Stimulated activated CD8-positive, alpha-beta memory T cell treated with anti-CD3 and anti-CD28 coated beads, Interleukin-15, amount 100 ng/mL, for 24 hours (primary cell): ENCODE data around the gene DNAJC15.
A peak's percentile ranks its signal among the peaks of the same experiment; 100 is the strongest.
"Not testable (repeated sequence)": the region's sequence is repeated elsewhere in the genome, so short reads cannot be mapped to it uniquely, and the experiment has no call there.

ENCODE experiments used
- DNase-seq: peaks from one replicate; pipeline ENCODE4 v3.0.0-alpha.2; 2020; ENCODE audit warnings: low read depth

DNAJC15 gene

DNA sequence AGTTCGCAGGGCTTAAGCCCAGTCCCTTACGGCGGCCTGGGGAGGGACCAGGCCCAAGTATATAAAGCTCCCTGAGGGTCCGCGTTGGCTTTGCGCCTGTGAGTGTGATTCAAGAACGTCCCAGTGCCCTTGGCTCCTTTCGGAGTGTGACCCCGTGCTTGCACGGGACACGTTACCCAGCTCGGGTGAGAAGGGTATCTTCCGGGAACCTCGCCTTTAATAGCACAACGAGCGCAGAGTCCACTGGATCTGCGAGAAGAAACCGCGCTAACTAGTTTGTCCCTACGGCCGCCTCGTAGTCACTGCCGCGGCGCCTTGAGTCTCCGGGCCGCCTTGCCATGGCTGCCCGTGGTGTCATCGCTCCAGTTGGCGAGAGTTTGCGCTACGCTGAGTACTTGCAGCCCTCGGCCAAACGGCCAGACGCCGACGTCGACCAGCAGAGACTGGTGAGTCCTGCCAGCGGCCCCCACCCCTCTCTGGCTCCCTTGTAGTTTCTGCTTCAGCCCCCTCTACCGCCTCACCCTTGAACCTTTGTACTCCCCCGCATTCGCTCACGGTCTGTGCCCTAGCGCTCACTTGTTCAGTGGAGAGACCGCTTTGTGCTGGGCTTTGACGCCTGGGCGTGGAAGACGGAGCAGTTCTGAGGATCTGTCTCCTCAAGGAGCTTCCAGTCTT lies at the start of gene DNAJC15:
Gene DNAJC15 (plus strand): TSS at position 298 of the 675 bp plus-strand sequence. CDS start 41 bp downstream, at position 339.
- peak; percentile 53 for DNase-seq

DNA sequence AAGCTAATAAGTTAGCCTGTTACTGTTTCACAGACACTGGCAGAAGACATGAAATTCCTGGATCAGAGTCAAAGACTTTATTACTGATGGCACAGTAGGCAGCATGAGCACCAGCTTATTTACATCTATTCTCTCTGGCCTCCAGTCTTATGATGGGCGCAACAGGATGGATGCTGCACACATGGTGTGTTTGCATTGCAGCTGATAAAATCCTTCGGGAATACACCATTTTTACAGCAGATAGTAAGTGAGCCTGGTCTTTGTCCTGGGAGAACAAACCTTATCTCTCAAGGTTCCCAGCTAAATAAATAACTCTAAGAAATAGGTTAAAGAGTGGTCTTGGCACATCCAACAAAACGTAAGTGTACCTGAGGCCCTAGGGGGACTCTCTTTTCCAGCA lies 47.3 kb upstream of the DNAJC15 start:
- no peak for DNase-seq

DNA sequence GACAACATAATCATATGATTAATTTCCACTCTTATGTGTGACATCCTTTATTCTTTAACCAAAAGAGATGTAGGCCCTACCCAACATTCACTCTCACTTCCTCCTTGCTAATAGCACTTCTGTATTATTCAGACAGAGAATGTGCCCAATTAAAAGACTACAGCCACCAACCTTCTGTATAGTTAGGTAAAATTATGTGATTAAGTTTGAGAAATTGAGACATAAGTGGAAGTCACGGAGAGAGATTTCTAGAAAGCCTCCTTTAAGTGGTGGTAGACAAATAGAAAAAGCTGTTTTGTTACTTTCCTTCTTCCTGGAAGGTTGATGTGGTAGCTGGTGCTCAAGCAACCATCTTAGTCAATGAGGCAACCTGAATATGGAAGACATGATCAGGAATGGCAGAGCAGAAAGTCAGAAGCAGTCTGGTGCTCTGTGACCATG lies 46.1 kb upstream of the DNAJC15 start:
- no peak for DNase-seq

DNA sequence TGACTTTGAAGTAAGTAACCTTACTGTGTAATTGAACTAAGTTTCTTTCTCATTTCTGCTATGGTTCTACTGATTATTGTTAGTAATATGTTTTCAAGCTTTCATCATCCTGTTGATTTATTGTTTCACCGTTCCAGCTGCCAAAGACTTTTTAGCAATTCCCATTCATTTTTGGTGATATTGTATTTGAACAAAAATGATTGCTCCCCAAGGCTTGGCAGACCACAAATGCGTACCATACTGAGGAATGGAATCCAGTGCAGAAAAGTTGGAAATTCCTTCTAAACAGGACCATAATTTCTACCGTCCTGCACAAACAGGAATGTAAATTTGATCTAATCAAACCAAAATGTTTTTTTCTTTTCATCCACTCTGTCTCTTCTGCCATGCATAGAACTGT lies 42.1 kb upstream of the DNAJC15 start:
- no peak for DNase-seq

DNA sequence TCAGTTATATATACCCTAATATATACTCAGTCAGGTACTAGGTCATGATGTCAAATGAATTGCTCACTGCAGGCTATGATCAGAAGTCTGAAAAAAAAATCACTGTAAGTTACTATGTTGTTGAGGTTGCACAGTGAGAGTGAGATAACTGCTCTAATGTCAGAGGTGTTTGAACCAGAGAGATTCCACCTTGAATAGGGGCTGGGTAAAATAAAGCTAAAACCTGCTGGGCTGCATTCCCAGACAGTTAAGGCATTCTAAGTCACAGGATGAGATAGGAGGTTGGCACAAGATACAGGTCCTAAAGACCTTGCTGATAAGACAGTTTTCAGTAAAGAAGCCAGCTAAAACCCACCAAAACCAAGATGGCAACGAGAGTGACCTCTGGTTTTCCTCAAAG lies 41.5 kb upstream of the DNAJC15 start:
- DNase-seq: no peak

DNA sequence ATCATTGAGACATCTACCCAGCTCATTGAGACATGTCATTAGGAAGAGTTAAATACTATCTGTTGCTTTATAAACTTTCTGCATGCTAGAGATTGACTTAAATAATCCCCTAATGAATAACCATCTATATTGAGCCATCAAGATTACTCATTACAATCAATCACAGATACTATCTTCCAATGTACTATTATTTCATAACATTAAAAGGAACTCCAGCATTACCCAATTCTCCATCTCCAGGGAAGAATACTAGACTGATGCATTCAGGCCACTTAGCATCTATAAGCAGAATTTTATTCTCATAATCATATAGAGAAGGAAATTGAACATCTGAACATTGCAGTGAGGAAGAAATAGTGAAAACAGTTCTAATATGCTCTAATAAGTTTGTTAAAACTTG lies 39.4 kb upstream of the DNAJC15 start:
- no peak for DNase-seq

DNA sequence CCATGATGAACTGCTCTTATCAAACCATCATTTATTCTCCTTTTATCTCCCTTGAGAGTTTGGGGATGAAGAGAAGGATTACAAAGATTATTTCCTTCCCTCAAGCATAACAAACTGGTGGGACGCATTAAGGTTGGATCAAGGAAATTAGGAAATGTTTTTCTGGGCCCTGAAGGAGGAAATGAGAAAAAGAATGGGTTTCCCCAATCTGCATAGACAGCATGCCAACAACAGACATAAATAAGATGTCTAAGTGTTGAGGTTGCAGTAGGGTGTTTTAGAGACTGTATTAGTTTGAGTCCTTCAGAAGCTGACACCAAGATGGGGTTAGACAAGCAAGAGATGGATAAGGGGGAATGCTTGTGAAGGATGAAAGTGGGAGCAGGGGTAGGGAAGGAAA lies 38.7 kb upstream of the DNAJC15 start:
- DNase-seq: no peak

DNA sequence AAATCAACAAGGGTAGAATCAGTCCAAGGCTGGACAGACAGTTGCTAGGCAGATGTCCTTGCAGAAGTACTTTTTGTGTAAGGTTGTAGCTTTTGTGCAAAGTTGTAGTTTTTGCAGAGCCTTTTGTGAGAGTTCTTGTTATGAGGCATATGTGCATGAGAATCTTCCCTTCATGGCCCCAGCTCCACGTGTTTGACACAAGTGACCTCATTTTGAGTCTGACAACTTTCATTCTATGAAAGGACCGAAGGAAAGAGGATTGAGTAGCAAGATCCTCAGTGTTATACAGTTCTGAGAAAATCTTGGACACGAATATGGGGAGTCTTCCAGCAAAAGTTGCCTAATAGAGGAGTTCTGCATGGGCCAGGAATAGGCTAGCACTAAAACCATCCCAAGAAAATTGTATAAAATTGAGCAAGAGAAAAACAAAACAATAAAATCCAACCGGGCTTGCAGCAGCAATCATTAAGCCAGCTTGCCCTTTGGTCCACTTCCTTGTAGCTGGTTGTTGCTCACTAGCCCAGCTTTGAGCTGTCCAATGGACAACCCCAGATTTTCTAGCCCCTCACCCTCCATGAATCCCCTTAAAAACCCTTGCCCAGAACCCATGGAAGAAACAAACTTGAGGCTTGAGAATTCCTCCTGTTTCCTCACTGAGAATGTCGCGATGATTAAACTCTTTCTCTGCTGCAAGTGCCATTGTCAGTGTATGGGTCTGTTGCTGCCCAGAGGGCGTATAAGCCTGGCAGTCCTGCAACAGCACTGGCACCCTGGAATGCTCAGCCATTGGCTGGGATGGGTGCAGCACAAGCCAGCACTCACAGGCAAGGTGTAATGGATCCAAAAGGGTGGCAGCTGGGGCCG lies 37.8 kb upstream of the DNAJC15 start:
- no peak for DNase-seq

DNA sequence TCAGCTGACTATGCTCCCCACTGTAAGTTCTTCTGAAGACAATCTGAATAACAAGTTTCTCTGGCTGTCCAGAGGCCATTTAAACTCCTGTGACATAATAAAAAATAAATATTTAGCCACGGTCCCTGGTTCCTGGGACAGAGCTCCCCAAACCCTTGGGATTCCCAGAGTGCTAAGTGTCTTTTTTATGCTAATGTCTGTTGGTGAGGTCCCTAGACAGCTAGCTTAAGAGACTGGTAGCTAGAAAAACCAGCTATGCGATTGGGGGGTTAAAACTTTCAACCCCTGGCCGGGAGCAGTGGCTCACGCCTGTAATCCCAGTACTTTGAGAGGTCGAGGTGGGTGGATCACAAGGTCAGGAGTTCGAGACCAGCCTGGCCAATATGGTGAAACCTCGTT lies 37.2 kb upstream of the DNAJC15 start:
- DNase-seq: no peak

DNA sequence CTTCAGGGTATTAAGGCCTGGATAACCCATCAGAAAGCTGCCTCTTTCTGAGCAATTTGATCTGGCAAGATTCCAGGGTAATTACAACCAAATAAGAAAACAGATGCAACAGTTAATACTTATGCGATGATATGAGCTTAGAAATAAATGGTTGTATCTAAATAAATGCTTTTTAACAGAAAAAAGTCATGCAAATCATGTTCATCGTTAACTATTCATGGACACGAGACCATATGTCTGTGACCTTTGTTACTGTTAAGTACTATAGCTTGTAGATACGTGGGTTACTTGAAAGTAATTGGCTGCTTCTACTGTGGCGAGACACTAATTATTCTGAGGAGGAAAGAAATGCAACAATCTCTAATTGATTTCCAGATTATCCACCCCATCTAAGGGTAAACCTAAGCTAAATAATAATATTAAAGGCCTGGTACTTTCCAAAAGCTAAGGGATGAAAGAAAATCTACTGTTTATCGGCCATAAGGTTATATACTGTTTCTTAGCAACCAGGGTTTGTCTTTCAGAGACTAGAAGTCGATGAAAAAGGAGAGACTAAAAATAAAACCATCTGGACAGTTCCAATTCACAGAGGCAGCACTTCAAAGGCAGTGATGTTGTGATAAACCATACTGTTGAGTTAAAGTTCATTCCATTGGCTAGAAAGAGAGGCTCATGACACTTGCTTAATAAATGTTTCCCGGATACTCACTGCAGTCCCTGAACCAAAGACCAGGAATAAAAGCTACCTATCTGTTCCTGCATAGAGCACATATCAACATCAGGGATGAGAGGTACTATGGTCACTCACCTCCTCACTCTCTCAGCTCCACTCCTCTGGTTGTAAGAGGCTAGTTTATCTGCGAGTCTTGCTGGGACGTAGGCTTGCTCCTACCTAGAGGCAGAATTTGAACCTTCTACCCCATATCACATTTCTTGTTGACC lies 32.8 kb upstream of the DNAJC15 start:
- no peak for DNase-seq

DNA sequence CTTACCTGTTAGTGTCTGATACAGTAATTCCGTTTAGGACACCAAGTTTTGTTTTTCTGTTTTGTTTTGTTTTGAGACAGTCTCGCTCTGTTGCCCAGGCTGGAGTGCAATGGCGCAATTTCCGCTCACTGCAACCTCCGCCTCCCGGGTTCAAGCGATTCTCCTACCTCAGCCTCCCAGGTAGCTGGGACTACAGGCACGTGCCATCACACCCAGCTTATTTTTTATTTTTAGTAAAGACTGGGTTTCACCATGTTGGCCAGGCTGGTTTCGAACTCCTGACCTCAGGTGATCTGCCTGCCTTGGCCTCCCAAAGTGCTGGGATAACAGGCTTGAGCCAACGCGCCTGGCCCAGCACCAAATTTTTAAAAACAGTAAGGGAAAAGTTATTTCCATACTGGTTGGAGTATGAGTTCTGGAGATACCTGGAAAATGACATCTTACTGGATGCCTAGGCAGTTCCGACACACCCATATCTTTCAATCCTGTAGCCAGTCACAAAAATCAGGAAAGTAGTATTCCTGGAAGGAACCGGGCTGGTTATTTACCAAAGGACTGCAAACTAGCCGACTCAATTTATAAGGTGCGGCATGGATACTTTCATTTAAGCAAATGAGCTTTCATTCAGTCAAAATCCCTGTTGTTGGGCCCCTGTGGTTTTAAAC lies 32.0 kb upstream of the DNAJC15 start:
- not testable (repeated sequence) for DNase-seq

DNA sequence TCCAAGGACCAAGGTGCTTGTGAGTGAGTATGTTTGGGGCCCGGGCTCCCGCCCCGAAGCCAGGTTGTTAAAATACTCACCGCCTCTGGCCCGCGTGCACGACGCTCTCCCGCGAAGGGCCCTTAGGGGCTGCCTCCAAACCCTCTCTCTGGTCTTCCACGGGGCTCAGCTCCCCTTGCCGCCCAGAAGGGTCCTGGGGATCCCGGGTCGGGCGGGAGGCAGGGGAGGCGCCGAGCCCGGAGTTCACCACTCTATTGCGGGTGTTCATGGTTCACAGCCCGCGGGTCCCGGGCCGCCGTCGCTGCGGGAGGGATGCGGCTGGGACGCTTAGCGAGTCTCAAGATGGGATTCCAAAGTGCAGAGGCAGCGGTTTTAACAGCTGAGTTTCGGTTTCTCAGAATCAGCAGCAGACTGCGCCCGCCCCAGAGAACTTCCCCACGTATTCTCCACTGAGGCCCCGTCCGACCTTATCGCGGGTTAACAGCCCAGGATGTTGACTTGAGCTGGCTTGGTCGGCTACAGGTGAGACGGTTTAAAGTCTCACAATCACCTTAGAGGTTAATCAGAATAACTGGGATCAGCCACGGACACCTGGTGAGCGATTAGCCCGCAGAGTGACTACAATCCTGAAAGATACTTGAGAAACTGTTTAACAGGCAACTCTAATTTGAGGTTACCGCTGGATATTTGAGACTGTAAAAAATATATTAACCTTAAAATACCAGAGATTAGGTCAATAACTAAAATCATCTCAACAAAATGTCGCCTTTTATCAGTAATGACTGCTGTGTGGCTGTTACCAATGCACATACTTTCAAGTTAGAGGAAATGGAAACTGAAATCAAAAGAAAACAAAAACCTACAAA lies 31.3 kb upstream of the DNAJC15 start, which contains the start of gene EPSTI1:
Gene EPSTI1 (minus strand): TSS at position 344 of the 866 bp plus-strand sequence. CDS start 76 bp downstream, at position 268.
- DNase-seq: peak; percentile 40

DNA sequence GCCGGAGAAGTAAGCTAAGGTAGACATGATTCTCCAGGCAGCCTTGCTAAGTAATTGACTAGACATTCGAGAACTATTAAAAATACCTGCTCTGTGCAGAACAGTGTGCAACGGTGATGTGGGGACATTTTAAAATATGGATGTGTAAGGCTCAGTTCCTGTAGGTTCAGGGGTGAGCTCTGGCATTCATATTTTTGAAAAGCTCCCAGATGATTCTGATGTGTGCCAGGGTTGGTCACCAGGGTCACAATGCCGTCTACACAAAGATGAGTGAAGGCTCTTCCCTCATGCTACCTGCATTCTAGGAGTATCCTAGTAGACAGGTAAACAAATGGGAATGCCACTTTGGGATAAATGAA lies 30.6 kb upstream of the DNAJC15 start:
- DNase-seq: no peak

DNA sequence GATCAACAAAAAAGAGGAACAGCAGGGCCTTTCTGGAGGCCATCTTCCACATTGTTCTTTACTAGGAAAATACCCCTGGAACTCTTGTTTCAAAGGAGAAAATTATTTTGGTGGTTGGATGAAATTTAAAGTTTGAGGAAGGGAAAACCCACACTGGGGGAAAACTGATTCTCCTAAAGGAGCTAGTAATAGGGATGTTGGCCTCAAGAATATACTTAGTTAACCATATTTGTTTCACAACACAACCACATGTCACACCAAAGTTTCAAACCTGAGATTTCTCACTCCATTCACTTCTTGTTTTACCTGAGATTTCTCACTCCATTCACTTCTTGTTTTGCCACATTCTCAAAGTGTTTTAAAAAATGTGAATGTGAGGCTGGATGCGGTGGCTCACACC lies 28.5 kb upstream of the DNAJC15 start:
- DNase-seq: no peak

DNA sequence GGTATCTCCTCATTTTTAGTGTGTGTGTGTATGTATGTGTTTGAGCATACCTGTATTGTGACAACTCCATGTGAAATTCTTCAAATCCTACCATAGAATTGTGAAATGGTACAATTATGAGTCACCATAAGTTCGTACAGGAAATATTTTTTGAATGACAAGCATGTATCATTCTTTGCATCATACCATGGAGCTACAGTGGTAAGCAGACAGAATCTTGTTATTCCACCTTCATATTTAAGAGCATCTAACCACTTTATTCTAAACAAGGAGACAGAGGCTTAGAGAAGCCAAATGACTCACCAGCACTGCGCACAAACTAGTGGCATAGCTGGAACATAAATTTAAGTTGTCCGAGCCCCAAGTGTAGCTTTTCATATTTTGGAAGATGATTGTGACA lies 26.8 kb upstream of the DNAJC15 start:
- no peak for DNase-seq

DNA sequence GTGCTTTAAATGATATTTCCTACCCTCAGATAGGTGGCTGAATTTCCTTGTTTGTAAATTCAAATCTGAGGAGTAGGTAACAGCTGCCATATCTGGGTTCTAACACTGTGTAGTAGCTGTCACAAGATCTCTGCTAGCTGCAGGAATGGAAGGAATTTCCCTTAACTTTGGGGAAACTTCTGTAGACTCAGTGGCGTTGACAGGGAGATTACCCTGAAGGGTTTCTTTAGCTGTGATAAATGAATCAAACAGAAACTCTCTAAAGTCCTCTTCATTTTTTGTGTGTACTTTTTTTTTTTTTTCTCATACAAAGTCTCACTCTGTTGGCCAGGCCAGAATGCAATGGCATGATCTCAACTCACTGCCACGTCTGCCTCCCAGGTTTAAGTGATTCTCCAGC lies 26.0 kb upstream of the DNAJC15 start:
- DNase-seq: no peak

DNA sequence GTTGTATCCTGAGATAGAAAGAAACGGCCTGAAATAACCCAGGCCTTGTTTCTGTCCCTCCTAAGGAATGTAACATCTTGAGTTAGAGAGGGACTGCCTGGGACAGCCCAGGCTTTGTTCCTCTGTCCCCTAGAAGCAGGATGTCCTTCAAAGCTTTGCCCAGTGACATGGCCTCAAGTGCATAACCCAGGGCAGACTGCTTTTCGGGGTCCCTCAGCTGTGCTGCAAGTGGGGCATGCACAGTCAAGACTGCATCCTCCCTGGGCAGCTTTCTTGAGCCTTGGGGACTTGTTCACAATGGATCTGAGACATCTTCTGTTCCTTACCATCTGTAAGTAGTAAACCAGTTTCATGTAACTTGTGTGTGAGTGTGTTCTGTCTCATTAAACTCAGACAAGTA lies 23.9 kb upstream of the DNAJC15 start:
- no peak for DNase-seq

DNA sequence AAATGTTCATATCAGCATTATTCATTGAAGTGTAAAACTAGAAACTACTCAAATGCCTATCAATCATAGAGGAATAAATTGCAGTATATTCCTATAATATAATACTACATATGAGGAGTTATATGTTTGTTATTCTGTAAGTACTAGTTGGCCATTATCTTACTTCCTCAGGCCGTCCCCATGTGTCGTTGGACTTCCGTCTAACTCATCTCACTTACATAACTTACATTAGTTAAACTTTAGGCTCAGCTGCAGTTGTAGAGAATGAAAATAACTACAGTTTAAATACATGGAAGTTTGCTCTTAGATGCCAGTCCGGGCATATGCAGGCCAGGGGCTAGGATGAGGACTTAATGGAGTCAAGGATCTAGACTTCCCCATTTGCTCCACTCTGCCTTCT lies 22.7 kb upstream of the DNAJC15 start:
- DNase-seq: no peak

DNA sequence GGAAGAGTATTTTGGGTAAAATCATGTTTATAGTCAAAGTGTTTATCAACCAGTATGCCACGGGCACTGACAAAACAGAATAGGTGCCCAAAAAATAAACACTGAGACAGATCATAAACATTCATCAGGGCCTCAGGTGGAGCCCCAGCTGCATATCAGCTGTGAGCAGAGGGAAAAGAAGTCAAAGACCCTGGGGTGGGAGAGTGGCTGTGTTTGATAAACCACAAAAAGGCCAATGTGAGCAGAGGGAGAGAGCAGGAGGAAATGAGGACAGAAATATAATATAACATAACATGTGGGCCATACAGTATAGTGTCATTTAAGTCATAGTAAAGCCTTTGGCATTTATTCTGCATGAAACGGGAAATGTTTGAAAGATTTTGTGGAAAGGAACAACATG lies 21.4 kb upstream of the DNAJC15 start:
- DNase-seq: no peak

DNA sequence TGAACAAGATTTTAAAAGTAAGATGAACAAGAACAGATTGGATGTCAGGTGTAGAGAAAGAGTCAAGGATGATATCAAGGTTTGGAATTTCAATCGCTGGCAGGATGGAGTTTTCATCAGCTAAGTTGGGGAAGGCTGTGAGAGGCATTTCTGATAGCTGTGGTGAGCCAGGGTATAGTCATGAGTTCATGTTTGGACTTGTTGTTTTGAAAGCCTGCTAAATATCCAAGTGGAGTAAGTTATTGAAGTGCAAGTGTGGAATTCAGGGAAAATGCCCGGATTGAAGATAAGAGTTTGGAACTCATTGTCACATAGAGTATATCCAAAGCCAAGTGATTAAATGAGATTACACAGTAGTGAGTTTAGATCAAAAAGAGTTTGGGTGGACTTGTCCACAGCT lies 20.4 kb upstream of the DNAJC15 start:
- no peak for DNase-seq

DNA sequence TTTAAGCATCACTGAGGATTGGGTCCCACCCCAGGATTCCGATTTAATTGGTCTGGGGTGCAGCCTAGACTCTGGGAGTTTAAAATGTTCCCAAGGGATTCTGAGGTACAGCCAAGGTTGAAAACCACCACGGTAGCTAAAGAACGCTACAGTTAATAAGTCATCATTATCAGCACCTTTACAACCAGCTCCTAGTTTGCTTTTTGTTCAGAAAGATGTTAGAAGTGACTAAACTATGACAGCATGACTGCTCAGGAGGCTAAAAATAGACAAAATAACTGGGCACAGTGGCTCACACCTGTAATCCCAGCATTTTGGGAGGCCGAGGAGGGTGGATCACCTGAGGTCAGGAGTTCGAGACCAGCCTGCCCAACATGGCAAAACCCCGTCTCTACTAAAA lies 19.7 kb upstream of the DNAJC15 start:
- DNase-seq: no peak
